MCF 10A (cell line): ENCODE measurements around the gene ABCC4. TPM values are rescaled to one million over a fixed set of nuclear protein-coding genes. Genes with fewer than 3 reads are reported as not detected.

Source experiments
- BruUV-seq: library from RNA; stranded (reverse); fragments of 400-500 nt; replicated peaks from 2 replicates; lab custom pipeline; 2021; lab: Mats Ljungman, UMichigan
- CTCF ChIA-PET: fragments of 300-600 bp; sonication (Branson Sonifier 250); formaldehyde crosslinking; extraction: SDS; loops from one replicate; lab custom pipeline; 2021; ENCODE audit warnings: antibody characterized with exemption, inconsistent platforms; lab: Yijun Ruan, JAX
- POLR2A ChIA-PET: fragments of 300-600, 350-650 bp; sonication (Branson Sonifier 250); formaldehyde crosslinking; extraction: SDS; loops from one replicate; lab custom pipeline; 2020; ENCODE audit warnings: antibody characterized with exemption, inconsistent platforms; lab: Yijun Ruan, JAX
- DNase-seq: peaks from one replicate; pipeline ENCODE4 v3.0.0-alpha.2; 2018; ENCODE audit not compliant: unreplicated experiment
- H3K27ac Mint-ChIP-seq: one replicate; pipeline ENCODE4 v1.8.0; 2022; ENCODE audit warnings: mild to moderate bottlenecking, low read depth, mixed read lengths; ENCODE audit not compliant: unreplicated experiment
- H3K27me3 Mint-ChIP-seq: one replicate; pipeline ENCODE4 v1.8.0; 2022; ENCODE audit warnings: mixed read lengths; ENCODE audit not compliant: insufficient read depth, unreplicated experiment
- H3K36me3 Mint-ChIP-seq: one replicate; pipeline ENCODE4 v1.8.0; 2022; ENCODE audit warnings: mild to moderate bottlenecking, moderate library complexity, mixed read lengths; ENCODE audit not compliant: insufficient read depth, unreplicated experiment
- H3K4me1 Mint-ChIP-seq: one replicate; pipeline ENCODE4 v1.8.0; 2022; ENCODE audit warnings: mixed read lengths; ENCODE audit not compliant: insufficient read depth, unreplicated experiment
- H3K4me3 Mint-ChIP-seq: one replicate; pipeline ENCODE4 v1.8.0; 2022; ENCODE audit warnings: mild to moderate bottlenecking, moderate library complexity, mixed read lengths; ENCODE audit not compliant: unreplicated experiment
- H3K9me3 Mint-ChIP-seq: one replicate; pipeline ENCODE4 v1.8.0; 2022; ENCODE audit warnings: mixed read lengths; ENCODE audit not compliant: unreplicated experiment
- CTCF ChIP-seq: fragments of 200-600 bp; IDR thresholded peaks from one replicate; pipeline ENCODE4 v1.8.0; 2022; ENCODE audit warnings: antibody characterized with exemption, mild to moderate bottlenecking; ENCODE audit not compliant: unreplicated experiment
- intact Hi-C: fragments of 100-400 bp; cut with micrococcal nuclease; formaldehyde crosslinking; loops from 2 replicates; pipeline ENCODE4 v1.14.1; 2022
- total RNA-seq: library from RNA; stranded (reverse); gene quantifications from 2 replicates; pipeline ENCODE4 v1.2.3, GENCODE V29; 2022

The ABCC4 gene
- total RNA-seq, 1 experiment from 2014 or later = 13.9 TPM

- Mint-ChIP-seq H3K27me3 (no peaks in the 10 kb centered on the region), H3K4me3 (no peak overlapping the region), H3K27ac (no peak overlapping the region), H3K9me3 (peaks cover 8% of the 10 kb centered on the region), H3K36me3 (peaks cover 6% of the 10 kb centered on the region), H3K4me1 (peaks cover 7% of the 10 kb centered on the region)
- TF ChIP-seq CTCF = no peak
- CTCF ChIA-PET = interaction anchor here (0.6 to 8.6 kb wide), 31 partner anchors 16 to 720 kb away, joined by 3 to 158 read pairs (median 4); no protein-coding TSS in a partner anchor
- DNase-seq = no peak
- intact Hi-C loops = loop anchor here (5.0 kb wide), 2 partner anchors 163 to 718 kb away; no protein-coding TSS in a partner anchor
- BruUV-seq = no TSS peak
- POLR2A ChIA-PET = interaction anchor here (1.4 kb wide), 1 partner anchor 480 kb away, joined by 5 read pairs; no protein-coding TSS in a partner anchor
Observed at GRCh38 chr13:95155093-95155492, 146.2 kb downstream of the ABCC4 start.

- Mint-ChIP-seq H3K27me3 (no peaks in the 10 kb centered on the region), H3K27ac (peak overlapping the region; percentile 19), H3K36me3 (peaks cover 6% of the 10 kb centered on the region), H3K9me3 (peaks cover 8% of the 10 kb centered on the region), H3K4me3 (no peak overlapping the region), H3K4me1 (peaks cover 7% of the 10 kb centered on the region)
- BruUV-seq = no TSS peak
- no peak for TF ChIP-seq CTCF
- POLR2A ChIA-PET = interaction anchor here (1.4 kb wide), 2 partner anchors 480 to 534 kb away, joined by 5 read pairs; no protein-coding TSS in a partner anchor
- intact Hi-C loops = no loop called here
- CTCF ChIA-PET = interaction anchor here (0.5 to 8.6 kb wide), 17 partner anchors 26 to 1314 kb away, joined by 3 to 158 read pairs (median 4); no protein-coding TSS in a partner anchor
- no peak for DNase-seq
Observed at GRCh38 chr13:95154413-95154886, 146.8 kb downstream of the ABCC4 start.

DNA sequence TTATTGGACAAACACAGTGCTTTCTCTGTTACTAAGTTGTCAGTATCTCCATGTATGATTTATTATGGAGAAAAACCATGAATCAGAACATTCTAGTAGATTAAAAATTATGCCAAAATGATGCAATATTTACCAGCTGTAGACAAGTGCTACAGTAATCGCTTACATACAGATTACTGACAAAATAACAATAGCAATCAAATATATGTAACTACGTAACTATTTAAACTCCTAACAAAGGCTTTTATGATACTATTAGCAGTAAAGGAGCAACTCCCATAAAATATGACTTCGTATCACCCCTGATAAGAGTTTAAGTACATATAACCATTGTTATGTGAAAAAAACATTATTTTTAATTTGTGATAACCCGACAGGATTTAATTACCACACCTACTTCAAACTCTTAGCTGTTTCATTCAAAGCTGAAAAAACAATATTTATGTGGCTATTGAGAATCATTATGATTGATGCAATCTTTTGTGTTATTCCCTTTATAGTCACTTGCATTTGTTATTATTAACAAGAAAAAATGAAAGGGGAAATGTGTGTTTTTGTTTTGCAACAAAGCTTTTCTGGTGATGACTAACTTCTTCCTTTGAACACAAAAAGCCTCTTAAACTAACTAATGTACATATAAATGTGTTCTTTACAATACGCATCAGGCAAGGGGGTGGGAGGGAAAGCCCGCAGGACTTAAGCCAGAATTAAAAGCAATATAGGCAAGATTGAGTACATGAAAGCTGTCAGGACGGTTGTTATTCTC, 147.4 kb downstream of the ABCC4 start:
- Mint-ChIP-seq H3K4me1 (peaks cover 7% of the 10 kb centered on the region), H3K4me3 (no peak overlapping the region), H3K27me3 (no peaks in the 10 kb centered on the region), H3K27ac (peak overlapping the region; percentile 19), H3K36me3 (peaks cover 6% of the 10 kb centered on the region), H3K9me3 (peaks cover 8% of the 10 kb centered on the region)
- POLR2A ChIA-PET = interaction anchor here (1.4 kb wide), 2 partner anchors 479 to 533 kb away, joined by 5 read pairs; no protein-coding TSS in a partner anchor
- CTCF ChIA-PET = interaction anchor here (0.5 to 8.6 kb wide), 12 partner anchors 36 to 1315 kb away, joined by 3 to 158 read pairs (median 4); no protein-coding TSS in a partner anchor
- no TSS peak for BruUV-seq
- intact Hi-C loops = no loop called here
- peak; percentile 65 for DNase-seq
- no peak for TF ChIP-seq CTCF
